ENCODE data around the gene NDRG3.
A peak's percentile ranks its signal among the peaks of the same experiment; 100 is the strongest.

The NDRG3 gene

GRCh38 chr20:36606158-36607066 is 139.5 kb downstream of the NDRG3 start:
- peak; percentile 36 for DNase-seq (ENCODE audit: low spot score)

GRCh38 chr20:36605399-36606157 is 140.3 kb downstream of the NDRG3 start, which contains the start of gene RAB5IF:
Gene RAB5IF (plus strand): TSS chr20:36605779. CDS start chr20:36605952, 173 bp downstream.
- peak; percentile 99 for DNase-seq (ENCODE audit: low spot score)

- DNase-seq (ENCODE audit: low spot score), result no peak
Measured at GRCh38 chr20:36604952-36605398, 140.9 kb downstream of the NDRG3 start.
